T-helper 1 cell (primary cell): ENCODE results near the gene GALR1.

Source experiments
- DNase-seq, 5 donors: peaks; one replicate each; pipeline ENCODE4 v3.0.0-alpha.2; 2012 to 2020

Gene GALR1

DNA sequence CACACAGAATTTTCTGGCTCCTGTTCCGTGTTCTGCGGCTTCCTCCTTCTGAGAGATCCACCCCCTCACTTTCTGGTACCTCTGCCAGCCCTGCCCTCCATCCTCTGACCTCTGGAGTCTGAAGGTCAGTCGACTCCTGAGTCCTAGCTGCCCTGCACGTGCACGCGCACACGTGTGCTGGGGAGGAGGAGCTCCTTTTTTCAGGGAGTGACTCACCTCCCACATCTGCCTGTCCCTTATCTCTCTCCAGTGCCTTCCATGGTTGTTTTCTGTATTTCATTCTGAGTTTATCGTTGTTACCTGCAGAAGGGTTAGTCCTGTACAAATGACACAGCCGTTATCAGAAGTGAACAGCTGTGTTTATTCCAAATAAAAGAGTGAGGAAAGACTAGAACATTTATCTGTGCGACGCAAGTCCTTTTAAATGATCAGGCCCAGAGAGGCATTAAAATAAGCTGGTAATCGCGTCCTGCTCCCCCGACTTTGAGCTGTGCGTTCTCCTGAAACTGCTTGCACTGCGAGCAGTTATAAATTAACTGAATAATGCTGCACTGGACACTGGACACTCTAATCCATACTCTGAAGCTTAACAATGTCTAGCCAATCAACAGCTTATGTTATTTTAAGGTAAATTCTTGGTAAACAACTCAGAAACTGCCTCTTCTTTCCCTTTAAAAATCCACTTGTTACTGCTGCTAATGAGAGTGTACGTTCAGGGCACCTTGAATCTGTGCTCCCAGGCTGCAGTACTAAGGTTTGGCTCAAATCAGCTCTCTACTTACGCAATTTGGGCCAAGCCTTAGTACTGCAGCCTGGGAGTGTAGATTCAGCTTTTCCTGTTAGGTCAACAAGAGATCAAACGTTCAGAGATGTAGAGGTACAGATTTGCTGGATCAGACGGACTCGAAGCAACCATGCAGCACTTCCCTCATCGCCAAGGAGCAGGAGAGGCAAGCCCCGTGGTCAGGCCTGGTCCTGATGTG, 72.5 kb downstream of the GALR1 start:
- DNase-seq = no peak

DNA sequence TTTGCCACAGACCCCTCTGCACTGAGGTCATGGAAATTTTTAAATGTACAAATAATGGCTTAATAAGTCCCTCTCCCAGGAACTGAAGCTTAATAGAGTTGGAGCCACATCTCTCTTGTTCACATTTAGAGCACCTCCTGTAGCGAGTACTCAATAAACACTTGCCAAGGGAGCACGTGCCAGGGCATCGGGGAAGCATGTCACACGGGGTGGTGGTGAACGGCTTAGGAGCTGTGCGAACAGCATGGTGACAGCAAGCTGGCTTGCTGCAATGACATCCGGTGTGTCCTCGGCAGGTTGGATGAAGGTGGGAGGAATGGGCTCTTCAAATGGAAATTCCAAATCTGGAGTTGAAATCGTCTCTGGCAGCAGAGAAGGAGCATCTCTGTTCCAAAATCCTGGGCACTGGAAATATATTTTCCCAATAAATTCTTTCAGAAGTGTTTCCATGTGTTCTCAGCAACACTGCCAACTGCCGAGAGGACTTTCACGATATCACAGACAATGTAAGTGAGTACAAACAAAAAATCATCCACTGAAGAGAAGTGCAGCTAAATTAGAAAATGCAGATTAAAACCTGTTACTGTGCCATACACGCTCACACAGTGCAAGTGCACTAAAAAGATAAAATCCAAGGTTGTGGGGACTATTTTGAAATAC, 74.1 kb downstream of the GALR1 start:
- no peak for DNase-seq
